ENCODE results near the gene KATNAL1.

DNA sequence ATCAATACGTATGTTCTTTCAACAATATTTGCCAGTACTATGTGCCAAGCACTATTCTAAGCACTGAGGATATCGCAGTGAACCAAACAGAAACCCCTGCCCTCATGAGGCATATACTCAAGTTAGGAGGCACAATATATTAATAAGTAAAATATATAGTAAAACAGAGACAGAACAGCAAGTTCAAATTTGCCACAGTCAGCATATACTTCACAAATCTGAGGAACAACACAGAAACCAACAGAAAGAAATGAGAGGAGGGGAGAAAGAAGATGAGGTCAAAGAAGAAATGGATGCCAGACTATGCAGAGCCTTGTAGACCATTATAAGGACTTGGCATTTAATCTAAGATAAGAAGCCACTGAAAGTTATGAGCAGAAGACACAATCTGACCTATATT is 59.9 kb downstream of the KATNAL1 start:
- TF ChIP-seq CTCF (optimal IDR thresholded peaks at IDR 0.05 in 1 of 3, IDR thresholded peaks at IDR 0.05 in 1 of 3, conservative IDR thresholded peaks at IDR 0.05 in 1 of 3; ENCODE audit: extremely low read depth in 1 of 3, insufficient read depth in 2 of 3, low read length in 3 of 3) (no peak), EZH2 (IDR thresholded peaks at IDR 0.05; ENCODE audit: low read length) (no peak)
